GM19023 (cell line): ENCODE data around the gene CLPSL2.
"Not testable (repeated sequence)": the region's sequence is repeated elsewhere in the genome, so short reads cannot be mapped to it uniquely, and the experiment has no call there.

Experiments
- ATAC-seq: cut with Tn5 transposase; IDR thresholded peaks from one replicate; pipeline ENCODE4 v1.9.1; 2021; ENCODE audit warnings: mild to moderate bottlenecking, moderate library complexity; ENCODE audit not compliant: unreplicated experiment

The CLPSL2 gene, protein sequence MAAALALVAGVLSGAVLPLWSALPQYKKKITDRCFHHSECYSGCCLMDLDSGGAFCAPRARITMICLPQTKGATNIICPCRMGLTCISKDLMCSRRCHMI

DNA sequence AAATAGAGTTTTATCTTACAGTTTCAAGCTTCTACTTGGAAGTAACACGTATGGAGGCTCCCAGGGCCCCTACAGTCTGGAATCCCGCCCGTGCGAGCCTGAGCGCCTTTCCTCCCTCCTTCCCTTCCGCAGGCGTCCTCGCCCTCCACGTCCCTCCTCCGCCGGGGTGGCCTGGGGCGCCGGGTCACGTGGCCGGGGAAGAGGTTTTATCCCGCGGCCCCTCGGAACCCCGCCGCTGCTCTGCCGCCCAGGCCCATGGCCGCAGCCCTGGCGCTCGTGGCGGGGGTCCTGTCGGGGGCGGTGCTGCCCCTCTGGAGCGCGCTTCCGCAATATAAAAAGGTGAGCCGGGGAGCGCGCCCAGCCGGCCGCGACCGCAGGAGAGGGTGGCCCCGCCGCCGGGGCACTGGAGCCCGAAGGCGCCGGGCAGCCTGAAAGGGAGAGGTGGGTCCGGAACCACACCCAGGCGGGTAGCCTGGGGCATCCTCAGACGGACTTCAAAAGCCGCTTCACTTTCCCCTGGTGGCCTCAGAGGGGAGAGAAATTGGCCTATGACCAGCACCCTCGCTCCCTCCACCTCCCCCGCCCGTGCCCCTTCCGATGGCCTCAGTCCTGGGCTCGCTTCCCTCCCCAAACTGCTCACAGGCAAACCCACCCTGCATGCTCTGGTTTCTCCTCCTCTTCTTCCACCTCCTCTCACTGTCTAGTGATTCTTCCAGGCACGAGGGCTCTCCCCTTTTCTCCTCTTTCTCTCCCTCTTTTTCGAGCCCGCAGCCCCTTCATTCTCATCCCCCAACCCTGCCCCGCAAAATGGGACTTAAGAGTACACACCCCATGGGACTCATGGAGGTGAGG, at the start of gene CLPSL2:
Gene CLPSL2, plus strand, starts transcription at position 235 of the 852 bp plus-strand sequence. Its CDS starts 21 bp downstream, at position 256.
- ATAC-seq = no peak

DNA sequence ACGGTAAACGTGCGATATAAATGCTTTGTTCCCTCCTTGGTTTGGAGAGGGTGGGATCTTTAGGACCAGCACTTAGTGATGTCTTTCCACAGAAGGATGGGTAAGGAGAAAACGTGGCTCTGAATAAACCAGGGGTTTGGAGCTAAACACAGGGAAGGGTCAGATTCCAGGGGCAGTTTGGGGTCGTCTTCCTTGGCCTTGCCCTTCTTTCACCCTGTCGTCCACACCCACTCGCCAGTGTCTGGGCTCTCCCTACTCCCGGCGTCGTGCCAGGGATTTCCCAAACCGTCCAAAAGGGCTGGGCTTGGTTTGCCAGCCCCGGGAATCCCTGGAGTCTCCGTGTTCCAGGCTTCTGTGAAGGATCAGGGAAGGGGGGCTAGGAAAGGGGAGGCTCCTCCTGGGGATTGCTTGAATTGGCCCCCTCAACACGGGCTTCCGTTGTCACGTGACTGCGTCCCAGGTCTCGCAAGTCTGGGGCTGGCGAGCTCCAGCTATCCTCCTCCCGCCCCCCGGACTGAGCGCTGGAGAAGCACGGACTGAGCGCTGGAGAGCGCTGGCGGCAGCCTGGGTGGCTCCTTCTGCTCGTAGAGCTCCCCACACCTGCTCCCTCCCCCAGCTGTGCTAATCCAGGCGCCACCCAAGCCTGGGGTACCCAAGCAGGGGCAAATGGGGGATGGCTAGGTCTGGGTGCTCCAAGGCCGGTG, 49.0 kb upstream of the CLPSL2 start:
- peak; percentile 23 for ATAC-seq

- ATAC-seq = peak; percentile 47
Measured at GRCh38 chr6:35727935-35728682, 48.3 kb upstream of the CLPSL2 start.

DNA sequence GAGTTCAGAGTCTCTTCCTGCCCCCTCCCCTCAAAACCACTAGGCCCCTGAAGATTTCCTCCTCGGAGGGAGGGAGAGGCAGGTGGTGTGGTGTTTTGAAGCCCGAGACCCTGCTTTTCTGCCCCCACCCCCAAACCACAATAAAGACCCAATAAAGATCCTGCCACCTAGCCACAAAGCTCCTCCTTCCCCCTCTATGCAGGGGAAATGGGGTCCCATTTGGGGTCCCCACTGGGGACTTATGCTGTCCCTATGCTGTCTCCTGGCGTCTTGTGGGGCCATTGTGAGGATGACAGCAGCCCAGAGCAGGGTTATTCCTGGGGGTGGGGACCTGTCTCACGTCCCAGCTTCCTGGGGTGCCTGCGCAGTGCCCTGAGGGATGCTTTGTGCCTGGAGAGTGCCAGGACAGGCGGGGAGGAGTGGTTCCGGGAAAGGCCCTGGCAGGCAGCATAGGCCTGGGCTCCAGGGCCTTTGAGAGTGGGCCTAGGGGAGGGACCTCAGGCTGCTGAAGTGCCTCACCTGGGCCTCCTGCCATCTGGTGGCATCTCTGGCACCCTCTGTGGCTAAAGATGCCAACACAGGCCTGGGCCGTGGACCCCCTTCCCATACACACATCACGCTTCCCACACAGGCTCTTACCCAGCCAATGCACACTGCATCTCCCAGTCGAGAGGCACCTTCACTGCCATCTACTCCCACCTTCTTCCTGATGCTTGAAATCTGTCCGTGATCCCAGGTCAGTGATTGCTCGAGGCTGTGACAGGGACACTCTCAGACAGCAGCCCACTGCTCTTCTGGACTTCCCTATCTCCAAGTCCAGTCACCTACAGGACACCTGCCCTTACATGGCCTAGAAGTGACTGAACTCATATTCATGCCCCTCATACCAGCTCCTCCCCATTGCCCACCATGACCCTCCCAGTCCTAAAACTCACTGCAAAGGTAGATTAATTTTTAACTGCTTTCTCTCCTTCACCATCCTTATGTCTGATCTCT, 47.4 kb upstream of the CLPSL2 start:
- no peak for ATAC-seq

GRCh38 chr6:35729722-35730121, 46.7 kb upstream of the CLPSL2 start:
- ATAC-seq = no peak

GRCh38 chr6:35730745-35731413, 45.5 kb upstream of the CLPSL2 start:
- ATAC-seq = no peak

DNA sequence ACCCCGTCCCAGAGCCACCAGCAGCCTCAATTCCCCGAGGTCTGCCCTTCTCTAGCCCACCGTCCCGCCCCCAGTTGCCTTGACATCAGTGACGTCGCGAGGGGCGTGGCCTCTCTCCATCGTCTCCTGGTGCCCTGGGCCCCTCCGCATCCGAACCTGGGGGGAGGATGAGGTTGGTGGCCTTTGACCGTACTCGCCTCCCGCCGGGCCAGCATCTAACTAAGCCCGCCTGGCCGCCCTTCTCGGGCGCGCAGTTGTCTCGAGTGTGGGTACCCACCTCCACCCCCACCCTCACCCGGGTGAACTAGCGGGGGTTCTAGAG, 45.0 kb upstream of the CLPSL2 start:
- ATAC-seq = peak; percentile 48

- peak; percentile 50 for ATAC-seq
Measured at GRCh38 chr6:35731736-35732532, 44.5 kb upstream of the CLPSL2 start.

DNA sequence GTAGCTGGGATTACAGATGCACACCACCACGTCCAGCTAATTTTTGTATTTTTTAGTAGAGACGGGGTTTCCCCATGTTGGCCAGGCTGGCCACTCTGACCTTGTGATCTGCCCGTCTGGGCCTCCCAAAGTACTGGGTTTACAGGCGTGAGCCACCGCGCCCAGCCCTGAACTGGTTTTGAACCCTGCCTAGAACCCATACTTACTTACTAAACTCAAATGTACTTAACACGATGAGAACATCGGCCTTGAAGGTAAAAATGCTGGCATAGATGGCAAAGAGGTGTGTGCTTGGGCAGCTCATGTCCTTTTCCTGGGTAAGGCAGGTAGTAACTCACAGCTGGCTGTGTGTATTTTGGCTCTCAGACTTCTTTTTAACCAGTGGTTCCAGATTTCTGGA, 42.8 kb upstream of the CLPSL2 start:
- ATAC-seq = no peak

DNA sequence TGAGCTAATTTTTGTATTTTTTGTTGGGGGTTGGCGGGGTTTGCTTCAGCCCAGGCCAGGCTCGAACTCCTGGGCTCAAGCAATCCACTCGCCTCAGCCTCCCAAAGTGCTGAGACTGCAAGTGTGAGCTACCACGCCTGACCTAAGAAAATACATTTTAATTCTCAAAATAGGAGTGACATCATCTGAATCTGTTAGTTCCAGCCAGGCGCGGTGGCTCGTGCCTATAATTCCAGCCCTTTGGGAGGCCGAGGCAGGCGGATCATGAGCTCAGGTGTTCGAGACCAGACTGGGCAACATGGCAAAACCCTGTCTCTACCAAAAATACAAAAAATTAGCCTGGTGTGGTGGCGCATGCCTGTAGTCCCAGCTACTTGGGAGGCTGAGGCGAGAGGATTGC, 42.1 kb upstream of the CLPSL2 start:
- not testable (repeated sequence) for ATAC-seq

DNA sequence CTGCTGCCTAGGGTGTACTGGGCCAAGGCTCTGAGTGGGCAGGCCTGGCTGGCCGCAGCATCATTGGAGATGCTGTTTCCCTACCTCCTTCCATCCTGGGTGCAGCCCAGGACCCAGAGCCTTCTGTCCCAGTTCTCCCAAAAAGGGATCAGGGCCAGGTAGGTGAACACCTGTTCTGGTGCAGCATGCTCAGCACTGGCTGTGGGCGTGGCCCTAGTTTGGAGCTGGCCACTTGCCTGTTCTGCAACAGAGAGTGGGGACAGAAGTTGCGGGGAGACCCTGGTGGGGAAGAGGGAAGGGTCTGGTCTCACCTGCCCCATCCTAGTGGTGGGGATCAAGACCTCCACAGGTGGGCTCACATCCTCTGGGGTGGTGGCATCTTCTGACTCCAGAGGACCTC, 40.9 kb upstream of the CLPSL2 start:
- no peak for ATAC-seq

- ATAC-seq = no peak
Measured at GRCh38 chr6:35736253-35736894, 40.0 kb upstream of the CLPSL2 start.

DNA sequence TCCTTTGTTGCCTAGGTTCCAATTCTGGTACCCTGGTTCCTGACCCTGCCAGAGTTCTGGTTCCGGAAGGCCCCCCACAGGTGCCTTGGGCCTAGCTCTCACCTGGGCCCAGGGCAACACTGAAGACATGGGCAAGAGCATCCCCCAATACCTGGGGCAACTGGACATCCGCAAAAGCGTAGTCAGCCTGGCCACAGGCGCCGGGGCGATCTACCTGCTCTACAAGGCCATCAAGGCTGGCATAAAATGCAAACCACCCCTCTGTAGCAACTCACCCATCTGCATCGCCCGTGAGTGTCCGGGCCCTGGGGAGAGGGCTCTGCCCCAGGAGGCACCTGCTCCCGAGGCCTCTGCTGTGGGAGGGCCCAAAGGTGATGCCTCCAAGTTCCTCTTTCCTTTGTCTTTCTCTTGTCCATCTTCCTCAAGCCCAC, 39.4 kb upstream of the CLPSL2 start, which contains the start of gene ARMC12:
Gene ARMC12, plus strand, starts transcription at position 51 of the 431 bp plus-strand sequence. Its CDS starts 77 bp downstream, at position 128.
- no peak for ATAC-seq

DNA sequence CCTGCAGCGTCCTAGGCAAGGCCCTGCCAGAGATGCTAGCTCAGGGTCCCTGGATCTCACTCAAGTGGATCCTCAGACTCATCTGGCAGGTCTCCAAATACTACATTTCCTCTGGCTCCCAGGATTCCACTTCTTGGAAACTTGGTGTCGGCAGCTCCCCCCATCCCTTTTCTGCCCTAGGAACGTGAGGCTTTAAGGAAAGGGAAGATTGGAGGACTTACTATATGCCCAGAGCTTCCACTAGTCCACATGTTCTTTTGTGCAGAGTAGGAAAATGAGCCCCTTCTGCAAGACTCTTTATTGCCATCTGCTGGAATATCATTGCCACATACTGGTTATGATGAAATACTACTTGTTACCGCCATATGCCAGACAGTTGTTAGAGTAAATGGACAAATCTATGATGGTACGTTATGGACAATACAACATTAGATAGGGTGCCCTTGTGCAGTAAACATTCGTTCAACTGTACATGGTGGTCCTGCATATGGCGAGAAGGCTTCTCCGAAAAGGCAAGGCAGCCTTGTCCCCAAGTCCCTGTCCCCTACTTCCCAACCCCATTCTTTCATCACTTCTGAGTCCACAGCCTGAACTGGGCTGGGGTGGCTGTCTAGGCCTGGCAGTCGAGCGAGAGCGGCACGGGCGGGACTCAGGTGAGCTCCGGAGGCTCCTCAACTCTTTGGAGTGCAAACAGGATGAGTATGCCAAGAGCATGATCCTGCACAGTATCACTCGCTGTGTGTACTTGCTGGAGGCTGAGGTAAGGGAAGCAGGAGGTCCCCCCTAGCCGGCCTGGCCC, 38.8 kb upstream of the CLPSL2 start:
- ATAC-seq = no peak

DNA sequence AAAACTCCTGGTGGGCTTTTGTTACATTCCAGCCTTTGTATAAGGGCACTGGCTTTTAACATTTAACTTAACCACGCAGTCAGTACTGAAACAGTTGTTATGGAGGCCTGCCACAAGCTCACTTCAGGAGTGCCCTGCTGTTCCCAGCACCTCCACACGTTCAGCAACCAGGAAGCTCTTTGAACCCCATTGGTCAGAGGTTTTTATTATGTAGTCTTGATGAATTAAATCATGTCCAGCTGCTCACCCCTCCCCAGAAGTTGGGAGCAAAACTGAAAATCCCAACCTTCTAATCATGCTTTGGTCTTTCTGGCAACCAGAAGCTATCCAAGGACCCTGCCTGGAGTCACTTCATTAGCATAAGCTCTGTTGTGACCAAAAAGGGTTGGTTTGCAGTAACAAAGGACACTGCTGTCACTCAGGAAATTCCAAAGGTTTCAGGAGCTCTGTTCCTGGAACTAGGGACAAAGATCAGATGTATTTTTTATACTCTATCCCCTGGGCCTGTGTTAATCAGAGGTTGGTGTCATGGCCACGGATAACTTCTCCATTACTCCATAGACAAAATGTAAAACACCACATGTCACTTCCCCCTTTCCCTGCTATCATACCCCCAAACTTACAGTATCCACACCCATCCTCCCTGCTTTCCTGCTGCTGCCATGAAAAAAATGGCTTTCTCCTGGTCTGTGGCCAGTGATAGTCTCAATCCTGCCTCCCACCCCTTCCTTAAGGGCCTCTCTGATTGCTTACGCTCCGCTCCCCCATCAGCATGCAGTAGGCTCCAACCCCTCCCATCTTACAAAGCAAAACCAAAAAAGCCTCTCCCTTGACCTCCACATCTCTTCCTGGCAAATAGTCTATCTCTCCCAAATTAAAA, 36.5 kb upstream of the CLPSL2 start:
- no peak for ATAC-seq

DNA sequence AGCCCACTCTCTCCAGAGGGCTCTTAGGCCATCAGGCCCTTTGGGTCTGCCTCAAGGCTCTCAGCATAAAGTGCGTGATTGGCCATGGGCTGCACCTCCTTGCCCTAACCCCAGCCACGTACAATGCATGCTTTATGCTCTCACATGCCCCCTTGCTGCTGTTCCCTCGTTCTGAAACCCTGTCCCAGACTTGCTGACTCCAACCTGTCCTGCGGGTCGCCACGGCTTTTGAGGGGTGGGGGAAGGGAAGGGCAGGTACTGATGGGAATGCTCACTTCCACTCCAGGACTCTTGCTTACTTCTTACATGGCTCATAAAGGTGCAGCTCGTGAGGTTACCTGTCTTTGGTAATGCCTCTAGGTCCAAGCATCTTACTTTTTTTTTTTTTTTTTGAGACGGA, 33.6 kb upstream of the CLPSL2 start:
- ATAC-seq = no peak
